GM23338 (cell line): ENCODE results near the gene UGT1A4. TPM values are rescaled to one million over a fixed set of nuclear protein-coding genes. Genes with fewer than 3 reads are reported as not detected.

Experiments used
- ATAC-seq: fragments of 200-7000 bp; cut with Tn5 transposase; 3 replicates; pipeline ENCODE4 v1.9.1; 2020
- DNase-seq: peaks from one replicate; pipeline ENCODE4 v3.0.0-alpha.2; 2015; ENCODE audit warnings: low spot score
- H2AFZ ChIP-seq: fragments of 200-600 bp; sonication (generic); 2 replicates; pipeline ENCODE4 v1.8.0; 2016; ENCODE audit warnings: antibody characterized with exemption, mild to moderate bottlenecking, moderate library complexity
- H3F3A ChIP-seq: fragments of 200-600 bp; sonication (generic); replicated peaks from 2 replicates; pipeline ENCODE4 v1.8.0; 2017; ENCODE audit warnings: antibody characterized with exemption, mixed run types, low read depth
- H3K27ac ChIP-seq: fragments of 200-600 bp; sonication (generic); 2 replicates; pipeline ENCODE4 v1.6.1; 2016; ENCODE audit warnings: low read depth
- H3K27me3 ChIP-seq: fragments of 200-600 bp; sonication (generic); 2 replicates; pipeline ENCODE4 v1.8.0; 2016; ENCODE audit warnings: mild to moderate bottlenecking, mixed run types, moderate library complexity; ENCODE audit not compliant: insufficient read depth
- H3K36me3 ChIP-seq: fragments of 200-600 bp; sonication (generic); 2 replicates; pipeline ENCODE4 v1.8.0; 2016; ENCODE audit warnings: mild to moderate bottlenecking; ENCODE audit not compliant: insufficient read depth
- H3K4me1 ChIP-seq: fragments of 200-600 bp; sonication (generic); 2 replicates; pipeline ENCODE4 v1.8.0; 2016; ENCODE audit warnings: mild to moderate bottlenecking, moderate library complexity; ENCODE audit not compliant: insufficient read depth
- H3K4me2 ChIP-seq: fragments of 200-600 bp; sonication (generic); 2 replicates; pipeline ENCODE4 v1.7.1; 2017; ENCODE audit warnings: mixed run types
- H3K4me3 ChIP-seq: fragments of 200-600 bp; sonication (generic); 2 replicates; pipeline ENCODE4 v1.6.1; 2016; ENCODE audit warnings: mixed run types
- H3K79me2 ChIP-seq: fragments of 200-600 bp; sonication (generic); replicated peaks from 2 replicates; pipeline ENCODE4 v1.8.0; 2017; ENCODE audit warnings: mild to moderate bottlenecking; ENCODE audit not compliant: insufficient read depth
- H3K9me2 ChIP-seq: fragments of 200-600 bp; sonication (generic); 2 replicates; pipeline ENCODE4 v1.8.0; 2017; ENCODE audit not compliant: insufficient read depth
- H4K20me1 ChIP-seq: fragments of 200-600 bp; sonication (generic); replicated peaks from 2 replicates; pipeline ENCODE4 v1.8.0; 2017; ENCODE audit warnings: mild to moderate bottlenecking; ENCODE audit not compliant: insufficient read depth
- H3K27ac Mint-ChIP-seq: 2 replicates; pipeline ENCODE4 v1.8.0; 2020; ENCODE audit warnings: inconsistent platforms, mild to moderate bottlenecking, moderate library complexity, mixed read lengths
- H3K27me3 Mint-ChIP-seq: 3 replicates; pipeline ENCODE4 v1.8.0; 2022; ENCODE audit warnings: low read depth, mild to moderate bottlenecking, moderate library complexity, mixed read lengths, inconsistent platforms; ENCODE audit not compliant: insufficient read depth, poor library complexity
- H3K36me3 Mint-ChIP-seq: 3 replicates; pipeline ENCODE4 v1.8.0; 2021; ENCODE audit warnings: low read depth, mild to moderate bottlenecking, inconsistent platforms, moderate library complexity, mixed read lengths
- H3K4me1 Mint-ChIP-seq: 3 replicates; pipeline ENCODE4 v1.8.0; 2020; ENCODE audit warnings: mild to moderate bottlenecking, inconsistent platforms, mixed read lengths
- H3K4me3 Mint-ChIP-seq: 3 replicates; pipeline ENCODE4 v1.8.0; 2021; ENCODE audit warnings: moderate library complexity, mild to moderate bottlenecking, inconsistent platforms, mixed read lengths
- H3K9me3 Mint-ChIP-seq: 3 replicates; pipeline ENCODE4 v1.8.0; 2020; ENCODE audit warnings: moderate library complexity, mild to moderate bottlenecking, inconsistent platforms, mixed read lengths
- CREB1 ChIP-seq: fragments of 250-450 bp; sonication (Bioruptor Pico); IDR thresholded peaks from 2 replicates; pipeline ENCODE4 v1.5.0; 2020; ENCODE audit warnings: low read depth, mild to moderate bottlenecking, moderate library complexity
- CTCF ChIP-seq, 2 experiments: fragments of 200-600 bp in 1 of 2; sonication (generic) in 1 of 2; conservative IDR thresholded peaks; 2 replicates each; pipeline versions ENCODE4 v1.5.1 to v1.6.1; 2016 to 2017; ENCODE audit warnings: antibody characterized with exemption in 2 of 2, low read depth in 2 of 2, mild to moderate bottlenecking in 2 of 2, moderate library complexity in 1 of 2
- ETS1 ChIP-seq: IDR thresholded peaks from 2 replicates; pipeline ENCODE4 v1.6.1; 2016; ENCODE audit warnings: antibody characterized with exemption
- EZH2 ChIP-seq: fragments of 200-600 bp; sonication (generic); IDR thresholded peaks from one replicate; pipeline ENCODE4 v1.8.0; 2017; ENCODE audit warnings: antibody characterized with exemption, mild to moderate bottlenecking, low read depth; ENCODE audit not compliant: unreplicated experiment
- EZH2phosphoT487 ChIP-seq: fragments of 200-600 bp; sonication (generic); IDR thresholded peaks from one replicate; pipeline ENCODE4 v1.8.1; 2018; ENCODE audit warnings: antibody characterized with exemption; ENCODE audit not compliant: unreplicated experiment
- JUNB ChIP-seq: IDR thresholded peaks from one replicate; pipeline ENCODE4 v1.6.1; 2016; ENCODE audit warnings: antibody characterized with exemption; ENCODE audit not compliant: unreplicated experiment
- NANOG ChIP-seq: IDR thresholded peaks from 2 replicates; pipeline ENCODE4 v1.6.1; 2016; ENCODE audit warnings: antibody characterized with exemption, borderline replicate concordance
- POLR2AphosphoS5 ChIP-seq: IDR thresholded peaks from 2 replicates; pipeline ENCODE4 v1.6.1; 2016; ENCODE audit warnings: antibody characterized with exemption, low read depth
- REST ChIP-seq: IDR thresholded peaks from one replicate; pipeline ENCODE4 v1.6.1; 2018; ENCODE audit warnings: antibody characterized with exemption; ENCODE audit not compliant: unreplicated experiment
- STAT1 ChIP-seq: IDR thresholded peaks from one replicate; pipeline ENCODE4 v1.6.1; 2016; ENCODE audit warnings: antibody characterized with exemption; ENCODE audit not compliant: unreplicated experiment
- ZNF114 ChIP-seq: fragments of 250-450 bp; sonication (Bioruptor Pico); IDR thresholded peaks from 2 replicates; pipeline ENCODE4 v1.5.0; 2020; ENCODE audit warnings: mild to moderate bottlenecking, moderate library complexity
- ZNF331 ChIP-seq: fragments of 250-450 bp; sonication (Bioruptor Pico); IDR thresholded peaks from 2 replicates; pipeline ENCODE4 v1.5.0; 2020; ENCODE audit warnings: low read depth, mild to moderate bottlenecking, moderate library complexity
- ZNF462 ChIP-seq: fragments of 250-450 bp; sonication (Bioruptor Pico); IDR thresholded peaks from 2 replicates; pipeline ENCODE4 v1.5.0; 2020; ENCODE audit warnings: mild to moderate bottlenecking, moderate library complexity
- polyA plus RNA-seq: library from polyadenylated mRNA; unstranded; fragments of >200 nt; fragmentation: Nextera tagmentation; extraction: Ambion mirVana; gene quantifications from 2 replicates; pipeline ENCODE4 v1.2.1, GENCODE V29; 2016
- total RNA-seq: library from RNA; depleted of rRNA; stranded (reverse); fragments of >200 nt; shearing (Covaris generic); gene quantifications from 2 replicates; pipeline ENCODE4 v1.2.3, GENCODE V29; 2014

Gene UGT1A4
- total and polyA plus RNA-seq, 2 experiments from 2014 or later, result not detected

- H3K79me2 ChIP-seq, result no peaks in the 10 kb centered on the region
- no peaks in the 10 kb centered on the region for H3K27me3 ChIP-seq
- no peaks in the 10 kb centered on the region for H3K36me3 ChIP-seq
- H3F3A ChIP-seq, result no peaks in the 10 kb centered on the region
- Mint-ChIP-seq H3K4me1 (no peaks in the 10 kb centered on the region), H3K27me3 (peaks cover 3% of the 10 kb centered on the region), H3K27ac (no peak overlapping the region), H3K36me3 (peaks cover 3% of the 10 kb centered on the region; the same call in 1 of the 3 replicates), H3K4me3 (no peak overlapping the region), H3K9me3 (peaks cover 40% of the 10 kb centered on the region)
- DNase-seq, result no peak
- H3K4me2 ChIP-seq, result no peak overlapping the region
- no peak overlapping the region for H3K4me3 ChIP-seq
- no peak for TF ChIP-seq JUNB
- TF ChIP-seq POLR2AphosphoS5, result no peak
- TF ChIP-seq ZNF462 (CRISPR knock-in tag), result no peak
- TF ChIP-seq ZNF114 (CRISPR knock-in tag), result no peak
- TF ChIP-seq ZNF331 (CRISPR knock-in tag), result no peak
- TF ChIP-seq CTCF (conservative IDR thresholded peaks at IDR 0.05; ENCODE audit: low read depth in 2 of 2), result no peak
- no peak for TF ChIP-seq EZH2
- no peak for TF ChIP-seq EZH2phosphoT487
- no peak for TF ChIP-seq ETS1
- no peak for TF ChIP-seq REST
- no peak for TF ChIP-seq STAT1
- TF ChIP-seq NANOG, result no peak
- TF ChIP-seq CREB1 (CRISPR knock-in tag), result no peak
- no peak for ATAC-seq
- no peak overlapping the region for H3K27ac ChIP-seq
- no peak overlapping the region for H2AFZ ChIP-seq
- H3K4me1 ChIP-seq, result no peaks in the 10 kb centered on the region
- no peaks in the 10 kb centered on the region for H3K9me2 ChIP-seq
- H4K20me1 ChIP-seq, result no peaks in the 10 kb centered on the region
These were observed 25.1 kb downstream of the UGT1A4 start for GRCh38 chr2:233743464-233744259.
